ENCODE results near the gene TSPEAR.
"Not testable (repeated sequence)": the region's sequence is repeated elsewhere in the genome, so short reads cannot be mapped to it uniquely, and the experiment has no call there.

The TSPEAR gene

DNA sequence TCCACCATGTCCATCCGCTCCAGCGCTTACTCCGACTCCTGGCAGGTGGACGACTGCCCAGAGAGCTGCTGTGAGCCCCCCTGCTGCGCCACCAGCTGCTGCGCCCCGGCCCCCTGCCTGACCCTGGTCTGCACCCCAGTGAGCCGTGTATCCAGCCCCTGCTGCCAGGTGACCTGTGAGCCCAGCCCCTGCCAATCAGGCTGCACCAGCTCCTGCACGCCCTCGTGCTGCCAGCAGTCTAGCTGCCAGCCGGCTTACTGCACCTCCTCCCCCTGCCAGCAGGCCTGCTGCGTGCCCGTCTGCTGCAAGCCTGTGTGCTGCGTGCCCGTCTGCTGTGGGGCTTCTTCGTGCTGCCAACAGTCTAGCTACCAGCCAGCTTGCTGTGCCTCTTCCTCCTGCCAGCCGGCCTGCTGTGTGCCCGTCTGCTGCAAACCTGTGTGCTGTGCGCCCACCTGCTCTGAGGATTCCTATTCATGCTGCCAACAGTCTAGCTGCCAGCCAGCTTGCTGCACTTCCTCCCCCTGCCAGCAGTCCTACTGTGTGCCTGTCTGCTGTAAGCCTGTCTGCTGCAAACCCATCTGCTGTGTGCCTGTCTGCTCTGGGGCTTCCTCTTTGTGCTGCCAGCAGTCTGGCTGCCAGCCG is 84.1 kb downstream of the TSPEAR start:
- not testable (repeated sequence) for DNase-seq (ENCODE audit: low spot score)

DNA sequence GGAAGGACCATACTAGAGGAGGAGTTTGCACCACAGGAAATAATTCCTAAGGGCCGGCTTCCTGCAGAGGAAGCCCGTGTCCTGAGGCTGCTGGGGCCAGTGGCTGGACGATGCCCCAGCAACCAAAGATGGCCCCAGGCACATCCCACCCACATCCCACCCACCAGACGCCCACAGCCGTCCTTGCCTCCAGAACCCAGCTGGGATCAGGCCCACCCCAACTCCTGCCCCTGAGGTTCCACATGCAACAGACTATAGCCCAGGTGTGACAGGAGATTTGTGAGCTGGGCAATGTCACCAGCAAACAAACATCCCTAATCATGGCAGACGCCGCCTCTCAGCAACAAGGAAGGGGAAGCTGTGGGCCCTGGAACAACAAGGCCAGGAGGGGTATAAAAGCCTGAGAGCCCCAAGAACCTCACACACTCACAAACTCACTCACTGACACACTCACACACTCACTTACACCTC is 84.7 kb downstream of the TSPEAR start, which contains the start of gene KRTAP10-9:
Gene KRTAP10-9, plus strand, starts transcription at position 421 of the 471 bp plus-strand sequence. CDS start 79 bp downstream, outside the sequence.
- no peak for DNase-seq (ENCODE audit: low spot score)

DNA sequence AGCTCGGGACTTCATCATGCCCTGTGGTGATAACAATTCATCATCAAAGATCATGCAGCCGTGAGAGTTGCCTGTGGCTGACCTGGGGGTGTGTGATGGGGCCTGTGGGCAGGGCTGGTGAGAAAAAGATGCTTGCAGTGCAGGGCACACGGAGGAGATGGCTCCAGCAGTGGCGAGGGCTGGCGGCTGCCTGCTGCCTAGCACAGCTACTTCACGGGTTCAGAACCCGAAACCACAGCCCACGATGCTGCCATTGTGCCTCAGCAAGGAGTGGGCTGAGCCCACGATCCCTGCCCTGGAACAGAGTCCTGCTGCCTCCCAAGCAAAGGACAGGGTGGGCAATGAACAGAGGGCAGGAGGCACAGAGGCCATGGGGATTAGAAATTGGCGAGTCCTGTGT is 85.1 kb downstream of the TSPEAR start:
- no peak for DNase-seq (ENCODE audit: low spot score)

DNA sequence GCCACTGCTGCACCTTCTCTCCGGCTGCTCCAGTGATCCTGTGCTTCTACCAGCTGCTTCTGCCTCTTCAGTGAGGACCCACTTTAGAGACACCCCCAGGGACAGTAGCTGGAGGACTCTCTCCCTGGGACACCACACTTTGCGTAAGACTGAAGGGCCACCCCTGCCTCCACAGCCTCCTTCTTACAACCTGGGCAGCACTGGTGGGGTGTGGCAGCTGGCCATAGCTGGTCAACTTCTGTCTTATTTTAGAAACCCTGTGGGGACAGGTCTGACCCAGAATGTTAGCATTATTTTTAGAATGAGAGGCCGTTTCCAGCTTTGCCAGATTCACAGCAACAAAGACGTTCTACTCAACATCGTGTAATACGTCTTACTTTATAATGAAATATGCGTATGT is 85.6 kb downstream of the TSPEAR start:
- no peak for DNase-seq (ENCODE audit: low spot score)

DNA sequence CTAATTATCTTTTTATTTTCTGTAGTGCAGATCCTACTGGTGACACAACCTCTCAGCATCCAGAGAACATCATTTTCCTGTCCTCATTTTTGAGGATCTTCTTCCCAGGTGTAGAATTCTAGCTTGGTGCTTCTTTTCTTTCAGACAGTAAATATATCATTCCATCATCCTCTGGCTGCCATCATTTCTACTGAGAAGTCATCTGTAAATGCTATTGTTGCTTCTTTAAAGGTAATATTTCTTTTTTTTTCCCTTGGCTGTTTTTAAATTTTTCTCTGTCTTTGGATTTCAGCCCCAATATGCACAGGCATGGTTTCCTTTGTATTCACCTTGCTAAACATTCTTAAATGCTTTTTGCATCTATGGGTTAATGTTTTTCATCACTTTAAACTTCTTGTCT is 87.8 kb downstream of the TSPEAR start:
- no peak for DNase-seq (ENCODE audit: low spot score)

DNA sequence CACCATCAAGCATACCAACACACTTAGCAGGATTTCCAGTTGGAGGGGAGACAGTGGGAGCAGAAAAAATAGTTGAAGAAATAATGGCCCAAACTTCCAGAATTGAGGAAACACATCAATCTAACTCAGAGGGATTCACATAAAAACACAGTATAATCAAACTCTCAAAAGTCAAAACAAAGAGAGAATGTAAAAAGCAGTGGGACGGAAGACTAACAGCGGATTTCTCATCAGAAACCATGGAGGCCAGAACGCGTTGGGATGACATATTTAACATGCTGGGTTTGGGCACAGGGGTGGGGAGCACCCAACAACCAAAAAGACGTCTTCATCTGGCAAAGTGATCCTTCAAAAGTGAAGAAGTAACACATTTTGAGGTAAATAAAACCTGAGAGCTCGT is 91.5 kb downstream of the TSPEAR start:
- no peak for DNase-seq (ENCODE audit: low spot score)

DNA sequence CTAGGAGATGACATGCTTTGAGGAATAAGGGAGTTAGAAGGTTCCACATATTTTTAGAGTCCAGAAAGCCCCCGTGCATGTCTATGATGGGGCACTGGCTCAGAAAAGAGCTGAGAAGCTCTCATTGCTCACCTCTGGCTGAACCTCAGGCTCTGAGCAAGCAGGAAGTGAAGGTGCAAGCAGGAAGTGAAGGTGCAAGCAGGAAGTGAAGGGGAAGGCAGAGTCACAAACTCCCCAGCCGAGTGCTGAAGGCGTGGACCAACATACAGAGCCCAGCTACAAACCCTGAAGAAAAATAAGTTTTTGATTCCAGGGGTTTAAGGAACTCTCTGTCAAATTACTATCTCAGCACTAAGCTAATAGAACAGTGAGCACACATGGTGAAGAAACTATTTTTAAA is 92.5 kb downstream of the TSPEAR start:
- DNase-seq (ENCODE audit: low spot score): no peak

DNA sequence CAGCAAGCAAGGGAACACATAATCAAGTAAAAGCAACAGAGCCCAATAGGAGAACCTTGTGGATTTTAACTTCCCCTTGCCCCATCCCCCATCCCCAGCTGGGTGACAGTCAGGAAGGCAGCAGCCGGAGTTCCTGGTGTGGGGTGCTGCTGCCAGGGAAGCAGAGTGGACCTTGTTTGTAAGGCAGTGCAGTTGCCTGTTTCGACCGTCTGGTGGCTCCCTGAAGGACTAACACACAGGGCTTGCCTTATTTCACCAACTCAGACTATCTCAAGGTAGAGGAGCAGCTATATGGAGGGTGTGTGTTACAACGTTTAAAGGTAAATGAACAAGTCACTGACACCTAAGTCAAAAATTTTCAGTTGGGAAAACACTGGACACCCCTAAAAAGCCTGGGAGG is 92.9 kb downstream of the TSPEAR start:
- no peak for DNase-seq (ENCODE audit: low spot score)

DNA sequence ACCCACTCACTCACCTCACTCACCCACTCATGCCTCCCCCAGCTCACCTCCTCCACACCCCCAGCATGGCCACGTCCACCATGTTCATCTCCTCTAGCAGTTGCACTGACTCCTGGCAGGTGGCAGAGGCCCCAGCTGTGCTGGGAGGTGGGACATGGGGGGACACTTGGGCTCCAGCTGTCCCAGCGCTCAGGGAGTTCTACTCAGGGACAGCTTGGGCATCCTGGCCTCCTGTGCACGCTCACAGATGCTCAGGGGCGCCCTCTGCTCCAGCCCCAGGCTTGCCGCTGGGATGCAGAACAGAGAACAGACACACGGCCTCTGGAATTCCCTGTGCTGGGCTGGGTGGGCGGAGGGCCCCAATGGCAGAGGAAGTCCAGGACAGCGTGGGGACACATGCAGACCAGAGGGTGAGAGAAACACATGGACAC is 94.3 kb downstream of the TSPEAR start:
- DNase-seq (ENCODE audit: low spot score): no peak

DNA sequence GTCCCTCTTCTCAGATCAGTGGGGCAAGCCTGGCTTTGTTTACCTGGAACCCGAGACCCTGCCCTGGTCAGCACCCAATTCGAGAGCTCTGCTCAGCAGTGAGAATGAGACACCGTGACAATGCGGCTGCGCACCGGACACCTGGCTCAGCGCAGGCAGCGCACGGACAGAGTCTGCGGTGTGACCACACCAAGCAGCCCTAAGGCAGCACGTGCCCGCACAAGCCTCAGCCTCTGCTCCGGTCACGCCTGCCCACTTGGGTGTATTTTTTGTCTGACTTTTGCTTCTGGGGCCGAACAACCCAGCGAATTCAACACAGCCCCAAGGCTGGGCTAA is 94.8 kb downstream of the TSPEAR start:
- no peak for DNase-seq (ENCODE audit: low spot score)

DNA sequence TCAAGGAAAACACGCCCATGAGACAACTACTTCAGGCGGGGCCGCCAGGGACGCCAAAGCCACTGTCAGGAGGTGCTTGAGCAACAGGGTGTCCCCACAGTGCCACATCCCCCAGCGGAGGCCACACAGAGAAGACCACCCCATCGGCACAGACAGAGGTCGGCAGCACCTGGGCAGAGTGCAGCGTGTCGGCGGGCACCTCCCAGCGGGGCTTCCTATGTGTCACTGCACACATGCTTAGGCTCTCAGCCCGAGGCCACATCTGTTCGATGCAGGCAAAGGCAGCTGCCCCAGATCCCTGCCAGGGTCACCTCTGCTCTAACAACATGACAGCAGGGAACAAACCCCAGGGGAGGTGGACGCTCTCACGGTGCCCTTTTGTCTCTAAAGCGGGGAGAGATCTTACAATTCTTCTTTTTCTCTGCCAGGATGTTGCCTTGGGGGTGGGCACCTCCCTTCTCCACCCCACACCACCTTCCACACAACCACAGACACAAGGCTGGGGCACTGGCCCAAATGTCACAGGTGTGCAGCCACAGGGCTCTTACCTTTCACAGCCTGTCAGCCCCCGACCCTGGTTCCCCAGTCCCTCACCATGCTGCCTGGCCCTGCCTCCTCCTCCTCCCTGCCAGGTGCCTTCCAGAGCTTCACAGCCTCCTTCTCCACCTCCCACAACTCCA is 95.3 kb downstream of the TSPEAR start:
- DNase-seq (ENCODE audit: low spot score): no peak

DNA sequence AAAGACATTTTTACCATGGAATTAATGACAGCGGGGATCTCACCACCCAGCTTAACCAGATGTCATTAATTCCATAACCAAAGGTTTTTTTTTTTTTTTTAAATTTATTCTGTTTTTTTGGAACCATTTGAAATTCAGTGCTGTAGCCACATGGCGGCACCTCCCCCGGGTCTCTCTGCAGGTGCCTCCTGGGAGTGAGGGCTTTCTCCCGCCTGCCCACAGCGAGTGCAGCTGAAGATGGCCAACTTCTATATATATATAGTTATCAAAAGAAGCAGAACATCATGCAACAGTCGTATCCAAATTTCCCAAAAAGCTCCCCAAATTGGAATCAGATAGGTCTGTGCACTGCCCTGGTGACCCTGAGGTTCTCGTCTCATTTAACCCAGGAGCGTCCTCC is 95.9 kb downstream of the TSPEAR start:
- no peak for DNase-seq (ENCODE audit: low spot score)

DNA sequence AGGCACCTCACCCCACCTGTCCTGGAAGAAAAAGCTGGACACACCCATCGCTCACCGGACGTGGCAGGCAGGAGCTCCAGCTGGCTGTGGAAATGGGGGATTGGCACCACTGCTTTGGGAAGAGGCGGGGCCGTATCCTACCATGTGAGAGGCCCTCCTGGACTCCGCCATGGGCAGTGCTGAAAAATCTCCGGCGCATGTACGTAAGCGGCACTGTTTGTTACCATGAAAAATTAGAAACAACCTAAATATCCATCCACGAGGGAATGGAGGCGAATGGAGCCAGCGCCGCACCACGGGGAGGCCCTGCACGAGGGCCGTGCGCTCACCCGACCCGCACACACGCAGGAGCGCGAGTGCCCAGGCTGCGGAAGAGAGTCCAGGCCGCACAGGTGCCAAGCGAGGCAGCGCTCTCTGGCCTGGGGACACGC is 96.4 kb downstream of the TSPEAR start:
- DNase-seq (ENCODE audit: low spot score): no peak

DNA sequence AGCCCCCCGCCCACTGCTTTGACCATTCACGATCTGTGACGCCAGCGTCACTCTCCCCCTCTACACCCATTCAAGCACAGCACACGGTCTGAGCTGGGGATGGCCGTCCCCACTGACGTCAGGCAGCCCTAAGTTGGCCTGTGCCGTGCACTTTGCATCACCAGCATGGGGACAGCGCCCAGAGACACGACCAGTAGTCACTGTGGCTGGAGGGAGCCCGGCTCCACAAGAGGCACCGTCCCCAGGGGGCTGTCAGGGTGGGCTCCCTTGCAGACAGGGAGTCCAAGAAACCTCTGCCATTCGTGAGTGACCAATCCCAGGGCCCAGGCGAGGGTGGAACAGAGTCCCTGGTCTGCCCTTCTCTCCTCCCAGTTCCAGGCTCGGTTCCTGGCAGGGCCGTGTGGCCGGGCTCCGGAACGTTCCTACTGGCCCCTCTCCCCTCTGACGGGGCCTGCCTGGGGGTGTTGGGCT is 97.2 kb downstream of the TSPEAR start:
- no peak for DNase-seq (ENCODE audit: low spot score)

DNA sequence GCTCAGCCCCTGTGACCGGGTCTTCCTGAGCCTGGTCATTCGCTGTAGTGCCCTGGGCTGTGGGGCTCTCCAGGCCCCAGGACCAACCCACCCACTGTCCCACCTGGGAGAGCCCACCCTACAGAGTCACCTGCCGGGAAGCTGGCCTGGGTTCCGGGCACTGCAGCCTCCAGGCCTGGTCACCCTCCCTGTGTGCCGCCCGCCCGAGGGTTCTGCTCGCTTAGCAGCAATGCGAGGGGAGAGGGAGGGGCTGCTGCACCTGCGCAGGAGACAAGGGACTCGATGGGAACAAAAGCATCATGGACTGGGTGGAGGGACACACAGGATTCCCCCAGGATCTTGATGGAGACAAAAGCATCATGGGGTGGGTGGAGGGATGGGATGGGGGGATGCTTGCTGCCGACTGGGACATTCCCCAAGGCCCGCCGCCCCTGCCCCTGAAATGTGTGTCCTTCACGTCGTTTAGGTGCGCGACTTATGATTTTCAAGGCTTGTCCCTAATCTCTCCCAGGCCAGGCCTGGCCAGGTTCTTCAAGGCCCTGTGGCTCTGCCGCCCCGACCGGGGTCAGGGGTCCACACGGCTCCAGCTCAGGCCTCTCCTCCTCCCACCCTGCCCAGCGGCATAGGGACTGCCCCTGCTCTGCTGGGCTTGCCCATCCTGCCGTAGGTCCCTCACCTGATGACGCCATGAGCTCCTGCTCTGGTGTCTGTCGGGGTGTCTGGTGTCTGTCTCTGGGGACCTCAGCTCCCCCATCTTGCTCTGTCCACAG is 97.8 kb downstream of the TSPEAR start:
- DNase-seq (ENCODE audit: low spot score): no peak

DNA sequence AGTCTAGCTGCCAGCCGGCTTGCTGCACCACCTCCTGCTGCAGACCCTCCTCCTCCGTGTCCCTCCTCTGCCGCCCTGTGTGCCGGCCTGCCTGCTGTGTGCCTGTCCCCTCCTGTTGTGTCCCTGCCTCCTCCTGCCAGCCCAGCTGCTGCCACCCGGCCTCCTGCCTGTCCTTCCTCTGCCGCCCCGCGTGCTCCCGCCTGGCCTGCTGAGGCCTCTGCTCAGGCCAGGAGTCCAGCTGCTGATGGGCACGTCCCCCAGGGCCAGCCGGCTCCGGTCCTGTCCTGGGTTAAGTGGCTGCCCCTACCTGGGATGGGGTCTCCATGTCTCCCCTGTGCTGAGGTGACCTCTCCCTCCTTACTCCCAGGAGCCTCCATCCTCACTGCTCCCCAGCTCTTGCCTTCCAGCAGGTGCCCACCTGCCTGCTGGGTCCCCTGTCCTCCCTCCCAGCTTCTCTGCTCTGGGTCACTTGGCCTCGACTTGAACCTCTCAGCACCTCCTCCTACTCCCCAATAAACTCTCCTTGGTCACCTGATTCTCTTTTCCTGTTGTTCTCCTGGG is 98.6 kb downstream of the TSPEAR start:
- DNase-seq (ENCODE audit: low spot score): no peak

DNA sequence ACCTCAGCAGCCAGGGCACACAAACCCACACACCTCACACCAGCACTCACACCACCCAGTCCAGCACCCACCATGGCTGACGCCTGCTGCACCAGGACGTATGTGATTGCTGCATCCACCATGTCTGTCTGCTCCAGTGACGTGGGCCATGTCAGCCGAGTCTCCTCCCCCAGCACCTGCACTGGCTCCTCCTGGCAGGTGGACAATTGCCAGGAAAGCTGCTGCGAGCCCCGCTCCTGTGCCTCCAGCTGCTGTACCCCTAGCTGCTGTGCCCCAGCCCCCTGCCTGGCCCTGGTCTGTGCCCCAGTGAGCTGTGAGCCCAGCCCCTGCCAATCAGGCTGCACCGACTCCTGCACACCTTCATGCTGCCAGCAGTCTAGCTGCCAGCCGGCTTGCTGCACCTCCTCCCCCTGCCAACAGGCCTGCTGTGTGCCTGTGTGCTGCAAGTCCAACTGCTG is 99.3 kb downstream of the TSPEAR start, which contains the start of gene KRTAP10-8:
Gene KRTAP10-8, plus strand, starts transcription at position 51 of the 458 bp plus-strand sequence. Its CDS starts 22 bp downstream, at position 73.
- DNase-seq (ENCODE audit: low spot score): no peak

DNA sequence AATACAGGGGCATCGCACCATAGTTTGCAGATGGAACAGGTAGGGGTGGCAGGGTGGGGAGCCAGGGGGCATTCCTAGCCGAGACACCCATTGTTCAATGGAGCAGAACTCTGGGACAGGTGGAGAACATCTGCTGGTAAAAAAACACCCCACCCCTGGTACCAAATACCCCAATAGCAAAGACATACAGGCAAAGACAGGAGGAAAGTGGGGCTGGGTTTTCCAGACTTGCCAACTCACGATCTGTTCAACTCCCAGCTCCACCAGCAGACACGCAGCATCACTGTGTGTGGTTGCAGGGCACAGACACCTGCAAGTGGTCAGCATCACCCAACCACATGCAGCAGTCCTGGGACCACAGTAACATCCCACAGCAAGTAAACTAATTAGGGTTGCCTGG is 99.8 kb downstream of the TSPEAR start:
- DNase-seq (ENCODE audit: low spot score): no peak

DNA sequence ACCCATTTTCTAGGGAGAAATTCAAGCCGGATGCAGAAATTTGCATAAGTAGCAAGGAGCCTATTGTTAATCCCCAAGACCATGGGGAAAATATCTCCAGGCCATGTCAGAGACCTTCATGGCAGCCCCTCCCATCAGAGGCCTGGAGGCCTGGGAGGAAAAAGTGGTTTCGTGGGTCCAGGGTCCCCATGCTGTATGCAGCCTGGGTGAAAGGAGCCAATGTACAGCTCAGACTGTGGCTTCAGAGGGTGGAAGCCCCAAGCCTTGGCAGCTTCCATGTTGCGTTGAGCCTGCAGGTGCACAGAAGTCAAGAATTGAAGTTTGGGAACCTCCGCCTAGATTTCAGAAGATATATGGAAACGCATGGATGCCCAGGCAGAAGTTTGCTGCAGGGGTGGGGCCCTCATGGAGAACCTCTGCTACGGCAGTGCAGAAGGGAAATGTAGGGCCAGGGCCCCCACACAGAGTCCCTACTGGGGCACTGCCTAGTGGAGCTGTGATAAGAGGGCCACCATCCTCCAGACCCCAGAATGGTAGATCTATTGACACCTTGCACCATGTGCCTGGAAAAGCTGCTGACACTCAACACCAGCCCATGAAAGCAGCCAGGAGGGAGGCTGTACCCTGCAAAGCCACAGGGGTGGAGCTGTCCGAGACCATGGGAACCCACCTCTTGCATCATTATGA is 101.1 kb downstream of the TSPEAR start:
- not testable (repeated sequence) for DNase-seq (ENCODE audit: low spot score)

DNA sequence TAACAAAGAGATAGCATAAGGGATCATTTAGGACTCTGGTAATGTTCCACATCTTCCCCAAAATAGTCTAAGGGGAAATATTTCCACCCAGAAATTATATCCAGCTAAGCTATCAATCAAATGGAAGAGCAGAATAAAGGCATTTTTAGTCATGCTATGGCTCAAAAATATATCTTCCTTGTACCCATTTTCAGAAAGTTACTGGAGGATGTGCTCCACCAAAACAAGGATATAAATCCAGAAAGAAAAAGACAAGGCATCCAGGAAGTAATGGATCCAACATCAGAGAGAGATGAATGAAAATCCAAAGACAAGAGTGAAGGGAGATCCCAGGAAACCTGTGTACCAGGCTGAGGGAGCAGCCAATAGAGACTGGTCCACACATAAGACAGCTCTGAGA is 102.2 kb downstream of the TSPEAR start:
- DNase-seq (ENCODE audit: low spot score): no peak

DNA sequence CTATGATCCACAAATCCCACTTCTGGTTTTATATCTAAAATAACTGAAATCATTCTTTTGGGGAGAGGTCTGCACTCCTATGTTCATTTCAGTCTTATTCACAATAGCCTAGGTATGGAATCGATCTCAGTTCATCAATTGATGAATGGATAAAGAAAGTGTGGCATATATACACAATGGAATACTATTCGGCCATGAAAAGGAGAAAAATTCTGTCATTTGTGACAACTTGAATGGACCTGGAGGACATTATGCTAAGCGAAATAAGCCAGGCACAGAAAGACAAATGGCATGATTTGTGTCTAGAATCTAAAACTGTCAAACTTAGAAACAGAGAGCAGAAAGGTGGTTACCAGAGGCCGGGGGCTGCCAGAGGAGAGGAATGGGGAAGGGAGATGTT is 104.9 kb downstream of the TSPEAR start:
- DNase-seq (ENCODE audit: low spot score): no peak

DNA sequence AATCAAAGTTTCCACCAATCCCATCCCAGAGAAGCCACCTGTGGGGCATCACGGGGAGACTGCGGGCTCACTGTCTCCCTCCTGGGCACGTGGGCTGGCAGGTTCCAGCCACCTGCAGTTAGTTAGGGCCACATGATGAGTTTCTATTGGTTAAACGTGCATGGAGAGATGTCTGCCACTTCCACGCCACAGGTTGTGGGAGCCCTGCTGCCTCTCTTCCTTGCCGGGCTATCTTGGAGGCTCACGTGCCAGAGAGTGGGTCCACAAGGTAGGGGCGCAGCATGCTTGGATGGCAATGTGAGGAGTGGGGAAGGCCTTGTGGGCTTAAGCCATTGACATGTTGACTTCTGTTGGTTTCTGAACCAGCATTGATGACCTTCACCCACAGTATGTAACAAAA is 107.5 kb downstream of the TSPEAR start:
- no peak for DNase-seq (ENCODE audit: low spot score)
